Smooth muscle cell (in vitro differentiated cells): ENCODE data around the gene TBL1Y. TPM values are rescaled to one million over a fixed set of nuclear protein-coding genes. Genes with fewer than 3 reads are reported as not detected.

Source experiments
- DNase-seq: peaks from one replicate; lab custom pipeline; 2025; ENCODE audit not compliant: unreplicated experiment; lab: John Stamatoyannopoulos, UW
- H2AFZ ChIP-seq: fragments of 200-600 bp; sonication (generic); 2 replicates; pipeline ENCODE4 v1.6.0; 2016; ENCODE audit warnings: antibody characterized with exemption, low read depth, mild to moderate bottlenecking
- H3F3A ChIP-seq: fragments of 200-600 bp; sonication (generic); 2 replicates; pipeline ENCODE4 v1.6.0; 2017; ENCODE audit warnings: antibody characterized with exemption, low read depth
- H3K27ac ChIP-seq: fragments of 200-600 bp; sonication (generic); 2 replicates; pipeline ENCODE4 v1.5.1; 2016; ENCODE audit warnings: low read depth, mild to moderate bottlenecking
- H3K27me3 ChIP-seq: fragments of 200-600 bp; sonication (generic); 2 replicates; pipeline ENCODE4 v1.6.1; 2016; ENCODE audit warnings: low read depth, mild to moderate bottlenecking
- H3K36me3 ChIP-seq: fragments of 200-600 bp; sonication (generic); 2 replicates; pipeline ENCODE4 v1.5.1; 2016; ENCODE audit warnings: low read depth
- H3K4me1 ChIP-seq: fragments of 200-600 bp; sonication (generic); 2 replicates; pipeline ENCODE4 v1.5.1; 2016; ENCODE audit warnings: low read depth
- H3K4me2 ChIP-seq: fragments of 200-600 bp; sonication (generic); 2 replicates; pipeline ENCODE4 v1.6.0; 2016; ENCODE audit warnings: mild to moderate bottlenecking
- H3K4me3 ChIP-seq: fragments of 200-600 bp; sonication (generic); 2 replicates; pipeline ENCODE4 v1.5.1; 2016; ENCODE audit warnings: mild to moderate bottlenecking
- H3K79me2 ChIP-seq: fragments of 200-600 bp; sonication (generic); 2 replicates; pipeline ENCODE4 v1.6.0; 2016; ENCODE audit warnings: low read depth, mild to moderate bottlenecking
- H3K9ac ChIP-seq: fragments of 200-600 bp; sonication (generic); 2 replicates; pipeline ENCODE4 v1.6.0; 2016; ENCODE audit warnings: low read depth
- H3K9me3 ChIP-seq: fragments of 200-600 bp; sonication (generic); replicated peaks from 2 replicates; pipeline ENCODE4 v1.5.1; 2016; ENCODE audit warnings: low read depth
- H4K20me1 ChIP-seq: fragments of 200-600 bp; sonication (generic); 2 replicates; pipeline ENCODE4 v1.6.0; 2016; ENCODE audit warnings: low read depth
- CTCF ChIP-seq: fragments of 200-600 bp; sonication (generic); IDR thresholded peaks from 2 replicates; pipeline ENCODE4 v1.5.1; 2017; ENCODE audit warnings: borderline replicate concordance, mild to moderate bottlenecking, antibody characterized with exemption; ENCODE audit not compliant: insufficient read depth, poor library complexity, severe bottlenecking
- WGBS: methylation state at CpG from one replicate; pipeline ENCODE4 v1.1.7; 2016; ENCODE audit warnings: low lambda C conversion rate; 5-methylcytosine and 5-hydroxymethylcytosine counted together
- polyA plus RNA-seq: library from polyadenylated mRNA; unstranded; fragments of >200 nt; fragmentation: Nextera tagmentation; extraction: Ambion mirVana; gene quantifications from 2 replicates; pipeline ENCODE4 v1.2.1, GENCODE V29; 2016
- total RNA-seq: library from RNA; depleted of rRNA; stranded (reverse); fragments of >200 nt; gene quantifications from 2 replicates; pipeline ENCODE4 v1.2.3, GENCODE V29; 2014

Gene TBL1Y
- total and polyA plus RNA-seq, 2 experiments from 2014 or later = not detected

- no peak for TF ChIP-seq CTCF
- Histone ChIP-seq H3K36me3 (no peaks in the 10 kb centered on the region), H3F3A (no peaks in the 10 kb centered on the region), H2AFZ (no peak overlapping the region), H3K9ac (no peak overlapping the region), H3K9me3 (no peaks in the 10 kb centered on the region), H3K79me2 (no peaks in the 10 kb centered on the region), H3K4me1 (no peaks in the 10 kb centered on the region), H3K4me3 (no peak overlapping the region), H3K27me3 (no peaks in the 10 kb centered on the region), H3K27ac (no peak overlapping the region), H4K20me1 (no peaks in the 10 kb centered on the region), H3K4me2 (no peak overlapping the region)
- no peak for DNase-seq
- WGBS = no CpG with 5 or more reads among the region's 3 CpGs
Observed at GRCh38 chrY:7099742-7100141, 189.2 kb downstream of the TBL1Y start.

GRCh38 chrY:7102680-7103079 is 192.2 kb downstream of the TBL1Y start:
- TF ChIP-seq CTCF = no peak
- no CpG with 5 or more reads among the region's 1 CpG for WGBS
- no peaks in the 10 kb centered on the region for H3F3A ChIP-seq
- H3K27ac ChIP-seq = no peak overlapping the region
- H3K27me3 ChIP-seq = no peaks in the 10 kb centered on the region
- no peaks in the 10 kb centered on the region for H3K4me1 ChIP-seq
- no peak overlapping the region for H3K4me2 ChIP-seq
- DNase-seq = no peak
- H3K4me3 ChIP-seq = no peak overlapping the region
- H3K79me2 ChIP-seq = no peaks in the 10 kb centered on the region
- H2AFZ ChIP-seq = no peak overlapping the region
- no peaks in the 10 kb centered on the region for H3K36me3 ChIP-seq
- no peaks in the 10 kb centered on the region for H3K9me3 ChIP-seq
- H3K9ac ChIP-seq = no peak overlapping the region
- H4K20me1 ChIP-seq = no peaks in the 10 kb centered on the region

GRCh38 chrY:7107179-7107578 is 196.7 kb downstream of the TBL1Y start:
- H3K36me3 ChIP-seq = no peaks in the 10 kb centered on the region
- no peak overlapping the region for H3K9ac ChIP-seq
- no peak overlapping the region for H3K27ac ChIP-seq
- no peaks in the 10 kb centered on the region for H4K20me1 ChIP-seq
- WGBS = no CpG with 5 or more reads among the region's 6 CpGs
- TF ChIP-seq CTCF = no peak
- DNase-seq = no peak
- H2AFZ ChIP-seq = no peak overlapping the region
- no peak overlapping the region for H3K4me3 ChIP-seq
- no peaks in the 10 kb centered on the region for H3K9me3 ChIP-seq
- no peaks in the 10 kb centered on the region for H3K79me2 ChIP-seq
- no peaks in the 10 kb centered on the region for H3K27me3 ChIP-seq
- H3K4me1 ChIP-seq = no peaks in the 10 kb centered on the region
- H3K4me2 ChIP-seq = no peak overlapping the region
- no peaks in the 10 kb centered on the region for H3F3A ChIP-seq

GRCh38 chrY:7110086-7110485 is 199.6 kb downstream of the TBL1Y start:
- no peaks in the 10 kb centered on the region for H3K27me3 ChIP-seq
- no peak overlapping the region for H3K9ac ChIP-seq
- no peak overlapping the region for H2AFZ ChIP-seq
- no peaks in the 10 kb centered on the region for H3K79me2 ChIP-seq
- H3K4me2 ChIP-seq = no peak overlapping the region
- no peaks in the 10 kb centered on the region for H3K4me1 ChIP-seq
- no peak overlapping the region for H3K27ac ChIP-seq
- no CpG with 5 or more reads among the region's 3 CpGs for WGBS
- no peaks in the 10 kb centered on the region for H3K9me3 ChIP-seq
- H3K36me3 ChIP-seq = no peaks in the 10 kb centered on the region
- H3K4me3 ChIP-seq = no peak overlapping the region
- no peaks in the 10 kb centered on the region for H4K20me1 ChIP-seq
- no peak for DNase-seq
- TF ChIP-seq CTCF = no peak
- H3F3A ChIP-seq = no peaks in the 10 kb centered on the region
